ENCODE results near the gene CALML3.

CALML3 gene

GRCh38 chr10:5545011-5545410 lies 20.2 kb downstream of the CALML3 start:
- no peak for DNase-seq

- no peak for DNase-seq
These were observed 20.6 kb downstream of the CALML3 start for GRCh38 chr10:5545426-5545777.

GRCh38 chr10:5545778-5546710 lies 21.3 kb downstream of the CALML3 start:
- DNase-seq: no peak

GRCh38 chr10:5546891-5547680 lies 22.3 kb downstream of the CALML3 start:
- no peak for DNase-seq

GRCh38 chr10:5547681-5547930 lies 22.8 kb downstream of the CALML3 start:
- DNase-seq: no peak

GRCh38 chr10:5547931-5548660 lies 23.3 kb downstream of the CALML3 start:
- DNase-seq: no peak

- no peak for DNase-seq
These were observed 24.9 kb downstream of the CALML3 start for GRCh38 chr10:5549462-5550249.

GRCh38 chr10:5550250-5550545 lies 25.4 kb downstream of the CALML3 start:
- DNase-seq: no peak

- DNase-seq: no peak
These were observed 26.1 kb downstream of the CALML3 start for GRCh38 chr10:5550621-5551530.

- DNase-seq: no peak
These were observed 27.0 kb downstream of the CALML3 start for GRCh38 chr10:5551531-5552375.

- no peak for DNase-seq
These were observed 27.9 kb downstream of the CALML3 start for GRCh38 chr10:5552376-5553321.

GRCh38 chr10:5553400-5554170 lies 28.8 kb downstream of the CALML3 start:
- DNase-seq: no peak

GRCh38 chr10:5555021-5555510 lies 30.3 kb downstream of the CALML3 start:
- DNase-seq: no peak

- no peak for DNase-seq
These were observed 31.1 kb downstream of the CALML3 start for GRCh38 chr10:5555881-5556280.

GRCh38 chr10:5556576-5556975 lies 31.8 kb downstream of the CALML3 start:
- DNase-seq: no peak

- no peak for DNase-seq
These were observed 32.4 kb downstream of the CALML3 start for GRCh38 chr10:5557040-5557721.

GRCh38 chr10:5557799-5558771 lies 33.3 kb downstream of the CALML3 start:
- no peak for DNase-seq

Measured in NCI-H1092 (cell line).